Bronchial epithelial cell (primary cell): ENCODE results near the gene PCDHGA6. TPM values are rescaled to one million over a fixed set of nuclear protein-coding genes. Genes with fewer than 3 reads are reported as not detected.
"Not testable (repeated sequence)": the region's sequence is repeated elsewhere in the genome, so short reads cannot be mapped to it uniquely, and the experiment has no call there.

Experiments used
- DNase-seq: peaks from one replicate; pipeline ENCODE4 v3.0.0-alpha.2; 2010; ENCODE audit warnings: low read depth
- FAIRE-seq: peaks from 2 replicates; lab custom pipeline; 2011; peaks lifted over from hg19 to GRCh38; lab: Jason Lieb, UNC
- H3K27me3 ChIP-seq: 2 replicates; pipeline ENCODE4 v1.5.1; 2011; ENCODE audit warnings: low read length; ENCODE audit not compliant: control insufficient read depth, insufficient read depth
- H3K36me3 ChIP-seq: 2 replicates; pipeline ENCODE4 v1.5.1; 2011; ENCODE audit warnings: low read length; ENCODE audit not compliant: control insufficient read depth, insufficient read depth
- H3K4me3 ChIP-seq: 2 replicates; pipeline ENCODE4 v1.5.1; 2011; ENCODE audit warnings: mild to moderate bottlenecking, low read depth, low read length, control low read depth
- CTCF ChIP-seq: IDR thresholded peaks from 2 replicates; pipeline ENCODE4 v1.5.1; 2011; ENCODE audit warnings: mild to moderate bottlenecking, moderate library complexity, low read length, control low read depth, inconsistent platforms; ENCODE audit not compliant: insufficient read depth, severe bottlenecking
- total RNA-seq: library from RNA; depleted of rRNA; stranded (reverse); fragments of >200 nt; gene quantifications from 2 replicates; pipeline ENCODE4 v1.2.1, GENCODE V29; 2014

The PCDHGA6 gene
- total RNA-seq, 1 donor from 2014 or later, result under 0.01 TPM

GRCh38 chr5:141338538-141339306 lies 35.0 kb upstream of the PCDHGA6 start, which contains the start of gene PCDHGA2:
Gene PCDHGA2 (plus strand): TSS chr5:141338760.
- H3K4me3 ChIP-seq, result peak within 1 kb of the TSS; percentile 14
- FAIRE-seq, result no peak
- no peaks in the 10 kb centered on the region for H3K27me3 ChIP-seq
- TF ChIP-seq CTCF, result peak; percentile 39
- peak; percentile 38 for DNase-seq
- H3K36me3 ChIP-seq, result no peaks in the 10 kb centered on the region

- DNase-seq, FAIRE-seq, H3K36me3 ChIP-seq, H3K4me3 ChIP-seq, H3K27me3 ChIP-seq: not testable (repeated sequence)
Observed at GRCh38 chr5:141340781-141341354, 32.8 kb upstream of the PCDHGA6 start.

GRCh38 chr5:141342773-141343172 lies 30.9 kb upstream of the PCDHGA6 start:
- no peak for DNase-seq

GRCh38 chr5:141343242-141343952 lies 30.3 kb upstream of the PCDHGA6 start, which contains the start of gene PCDHGA3:
Gene PCDHGA3 (plus strand): TSS chr5:141343829. CDS start chr5:141344034, 205 bp downstream.
- H3K27me3 ChIP-seq, result no peaks in the 10 kb centered on the region
- H3K4me3 ChIP-seq, result peak within 1 kb of the TSS; percentile 2
- DNase-seq (peak; percentile 29), FAIRE-seq (no peak)
- peak; percentile 30 for TF ChIP-seq CTCF
- no peaks in the 10 kb centered on the region for H3K36me3 ChIP-seq

More at GRCh38 chr5:141342773-141343172, 30.9 kb upstream of the PCDHGA6 start:
- FAIRE-seq, result no peak
- Histone ChIP-seq H3K36me3 (no peaks in the 10 kb centered on the region), H3K4me3 (no peak overlapping the region), H3K27me3 (no peaks in the 10 kb centered on the region)
- no peak for TF ChIP-seq CTCF

- FAIRE-seq, result no peak
- no peak for DNase-seq
- H3K4me3 ChIP-seq, result peak overlapping the region; percentile 2
Observed at GRCh38 chr5:141343953-141344463, 29.7 kb upstream of the PCDHGA6 start.

More at GRCh38 chr5:141343953-141344463, 29.7 kb upstream of the PCDHGA6 start:
- no peaks in the 10 kb centered on the region for H3K27me3 ChIP-seq
- no peaks in the 10 kb centered on the region for H3K36me3 ChIP-seq
- no peak for TF ChIP-seq CTCF
